ENCODE data around the gene GFRA4. TPM values are rescaled to one million over a fixed set of nuclear protein-coding genes. Genes with fewer than 3 reads are reported as not detected.

GFRA4 gene
- total RNA-seq, 1 experiment from 2014 or later: not detected

DNA sequence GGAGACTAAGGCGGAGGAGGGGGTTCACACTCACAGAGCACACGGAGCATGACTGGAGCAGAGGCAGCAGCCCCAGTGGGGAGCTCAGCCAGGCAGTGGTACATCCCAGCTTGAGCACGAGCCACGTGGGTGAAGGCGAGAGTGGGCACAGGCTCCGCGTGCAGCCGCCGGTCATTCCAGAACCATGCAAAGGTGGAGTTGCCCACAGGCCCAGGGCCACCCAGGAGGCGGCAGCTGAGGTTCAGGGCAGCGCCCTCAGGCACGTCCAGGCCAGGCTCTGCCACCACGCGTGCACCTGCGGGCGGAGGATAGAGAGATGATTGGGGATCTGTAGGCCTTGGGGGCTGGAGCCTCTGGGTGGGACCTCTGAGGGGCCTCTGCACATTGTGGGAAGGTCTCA is 28.1 kb upstream of the GFRA4 start (continued):
- TF ChIP-seq, protein P1, sequence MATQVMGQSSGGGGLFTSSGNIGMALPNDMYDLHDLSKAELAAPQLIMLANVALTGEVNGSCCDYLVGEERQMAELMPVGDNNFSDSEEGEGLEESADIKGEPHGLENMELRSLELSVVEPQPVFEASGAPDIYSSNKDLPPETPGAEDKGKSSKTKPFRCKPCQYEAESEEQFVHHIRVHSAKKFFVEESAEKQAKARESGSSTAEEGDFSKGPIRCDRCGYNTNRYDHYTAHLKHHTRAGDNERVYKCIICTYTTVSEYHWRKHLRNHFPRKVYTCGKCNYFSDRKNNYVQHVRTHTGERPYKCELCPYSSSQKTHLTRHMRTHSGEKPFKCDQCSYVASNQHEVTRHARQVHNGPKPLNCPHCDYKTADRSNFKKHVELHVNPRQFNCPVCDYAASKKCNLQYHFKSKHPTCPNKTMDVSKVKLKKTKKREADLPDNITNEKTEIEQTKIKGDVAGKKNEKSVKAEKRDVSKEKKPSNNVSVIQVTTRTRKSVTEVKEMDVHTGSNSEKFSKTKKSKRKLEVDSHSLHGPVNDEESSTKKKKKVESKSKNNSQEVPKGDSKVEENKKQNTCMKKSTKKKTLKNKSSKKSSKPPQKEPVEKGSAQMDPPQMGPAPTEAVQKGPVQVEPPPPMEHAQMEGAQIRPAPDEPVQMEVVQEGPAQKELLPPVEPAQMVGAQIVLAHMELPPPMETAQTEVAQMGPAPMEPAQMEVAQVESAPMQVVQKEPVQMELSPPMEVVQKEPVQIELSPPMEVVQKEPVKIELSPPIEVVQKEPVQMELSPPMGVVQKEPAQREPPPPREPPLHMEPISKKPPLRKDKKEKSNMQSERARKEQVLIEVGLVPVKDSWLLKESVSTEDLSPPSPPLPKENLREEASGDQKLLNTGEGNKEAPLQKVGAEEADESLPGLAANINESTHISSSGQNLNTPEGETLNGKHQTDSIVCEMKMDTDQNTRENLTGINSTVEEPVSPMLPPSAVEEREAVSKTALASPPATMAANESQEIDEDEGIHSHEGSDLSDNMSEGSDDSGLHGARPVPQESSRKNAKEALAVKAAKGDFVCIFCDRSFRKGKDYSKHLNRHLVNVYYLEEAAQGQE (IDR thresholded peaks at IDR 0.05; ENCODE audit: low read depth): no peak
- TF ChIP-seq YY1 (IDR thresholded peaks at IDR 0.05; ENCODE audit: extremely low read depth, insufficient replicate concordance, low read depth, low read length): no peak
- no peak for TF ChIP-seq FOSL1 (IDR thresholded peaks at IDR 0.05; ENCODE audit: low read depth)
- TF ChIP-seq ZBTB33 (IDR thresholded peaks at IDR 0.05; ENCODE audit: extremely low read depth, insufficient replicate concordance, low read length): no peak

DNA sequence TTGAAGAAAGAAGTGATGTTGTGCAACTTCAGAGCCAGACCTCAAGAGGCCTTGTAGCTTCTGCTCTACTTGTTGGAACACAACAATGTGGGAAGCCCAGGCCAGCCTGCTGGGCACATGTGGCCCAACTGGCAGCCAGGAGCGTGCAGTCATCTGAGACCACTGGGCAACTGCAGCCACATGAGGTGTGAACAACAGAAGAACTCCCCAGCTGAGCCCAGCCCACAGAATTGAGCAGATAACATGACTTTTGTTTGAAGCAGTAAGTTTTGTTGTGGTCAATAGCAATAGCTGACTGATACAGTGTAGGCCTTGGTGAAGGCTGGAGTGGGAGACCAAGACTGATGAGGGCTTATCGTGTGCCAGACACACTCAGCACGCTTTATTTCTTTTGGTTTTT is 27.2 kb upstream of the GFRA4 start:
- DNase-seq (ENCODE audit: low read depth, low spot score): no peak
- H3K27me3 ChIP-seq (ENCODE audit: insufficient read depth, low read length): no peaks in the 10 kb centered on the region
- BruUV-seq (replicated peaks): no TSS peak

More for the DNA sequence above, 27.2 kb upstream of the GFRA4 start:
- ChIA-PET CTCF (no interaction called here), RAD21 (ENCODE audit: low non-redundant PET in 1 of 2, low total read pairs in 2 of 2, uncharacterized antibody in 2 of 2, unreplicated experiment in 2 of 2) (no interaction called here), POLR2A (no interaction called here)
- no peak for ATAC-seq
- Histone ChIP-seq H3K4me2 (ENCODE audit: low read length) (no peak overlapping the region), H3K27ac (ENCODE audit: low read depth, low read length) (no peak overlapping the region), H3K9me3 (ENCODE audit: control insufficient read depth in 1 of 2, insufficient read depth in 1 of 2, low read depth in 1 of 2, low read length in 2 of 2) (no peaks in the 10 kb centered on the region), H3K79me2 (ENCODE audit: insufficient read depth, low read length) (no peaks in the 10 kb centered on the region), H4K20me1 (ENCODE audit: insufficient read depth) (no peaks in the 10 kb centered on the region), H3K9me2 (ENCODE audit: insufficient read depth) (no peaks in the 10 kb centered on the region), H2AFZ (ENCODE audit: low read depth, low read length, poor library complexity, severe bottlenecking) (no peak overlapping the region), H3K4me1 (ENCODE audit: control insufficient read depth in 1 of 2, insufficient read depth in 2 of 2, low read length in 2 of 2) (peaks cover 0 to 4% of the 10 kb centered on the region in 2 experiments; a peak in 1 of 4 replicates), H3K9ac (ENCODE audit: low read length) (no peak overlapping the region), H3K36me3 (ENCODE audit: control insufficient read depth in 1 of 2, insufficient read depth in 2 of 2, low read length in 2 of 2) (no peaks in the 10 kb centered on the region), H3K4me3 (replicated peaks in 1 of 2; ENCODE audit: low read depth in 1 of 2, low read length in 2 of 2) (no peak overlapping the region)
- no peak for TF ChIP-seq CEBPB (IDR thresholded peaks at IDR 0.05; ENCODE audit: low read depth)
- TF ChIP-seq, protein P1 (IDR thresholded peaks at IDR 0.05; ENCODE audit: low read depth): no peak
- no peak for TF ChIP-seq FOSL1 (IDR thresholded peaks at IDR 0.05; ENCODE audit: low read depth)
- no peak for TF ChIP-seq SRF (IDR thresholded peaks at IDR 0.05; ENCODE audit: low read depth)
- no peak for TF ChIP-seq ELF1 (IDR thresholded peaks at IDR 0.05; ENCODE audit: borderline replicate concordance, low read depth)
- no peak for TF ChIP-seq ZFX (IDR thresholded peaks at IDR 0.05)
- no peak for TF ChIP-seq ATF3 (IDR thresholded peaks at IDR 0.05)
- no peak for TF ChIP-seq EZH2 (IDR thresholded peaks at IDR 0.05)
- intact Hi-C loops (cut with micrococcal nuclease): no loop called here
